Measurements from ENCODE around the gene RAD51B. TPM values are rescaled to one million over a fixed set of nuclear protein-coding genes. Genes with fewer than 3 reads are reported as not detected.

Gene RAD51B
- total RNA-seq, 1 experiment from 2014 or later, result 20.0 TPM

- TF ChIP-seq MAX (IDR thresholded peaks at IDR 0.05) (no peak), TCF7L2 (IDR thresholded peaks at IDR 0.05; ENCODE audit: borderline replicate concordance, extremely low read depth, insufficient read depth, insufficient read length) (no peak), SRF (IDR thresholded peaks at IDR 0.05; ENCODE audit: low read depth) (no peak), EGR1 (IDR thresholded peaks at IDR 0.05; ENCODE audit: low read depth) (no peak)
- Histone ChIP-seq H3K79me2 (ENCODE audit: insufficient read depth, low read length) (no peaks in the 10 kb centered on the region), H3K9ac (ENCODE audit: low read length) (no peak overlapping the region), H3K9me3 (ENCODE audit: control insufficient read depth in 1 of 2, insufficient read depth in 1 of 2, low read depth in 1 of 2, low read length in 2 of 2) (no peaks in the 10 kb centered on the region), H3K4me2 (ENCODE audit: low read length) (no peak overlapping the region), H3K9me2 (ENCODE audit: insufficient read depth) (no peaks in the 10 kb centered on the region), H3K36me3 (ENCODE audit: control insufficient read depth in 1 of 2, insufficient read depth in 2 of 2, low read length in 2 of 2) (no peaks in the 10 kb centered on the region), H3K27ac (ENCODE audit: low read depth, low read length) (no peak overlapping the region), H3K27me3 (ENCODE audit: insufficient read depth, low read length) (no peaks in the 10 kb centered on the region), H3K4me1 (ENCODE audit: control insufficient read depth in 1 of 2, insufficient read depth in 2 of 2, low read length in 2 of 2) (peaks cover 0 to 8% of the 10 kb centered on the region in 2 experiments; a peak in 3 of 4 replicates), H2AFZ (ENCODE audit: low read depth, low read length, poor library complexity, severe bottlenecking) (no peak overlapping the region), H3K4me3 (replicated peaks in 1 of 2; ENCODE audit: low read depth in 1 of 2, low read length in 2 of 2) (no peak overlapping the region), H4K20me1 (ENCODE audit: insufficient read depth) (no peaks in the 10 kb centered on the region)
- CTCF ChIA-PET, result no interaction called here
- POLR2A ChIA-PET, result no interaction called here
- DNase-seq (ENCODE audit: low read depth, low spot score), result no peak
- RAD21 ChIA-PET (ENCODE audit: low non-redundant PET in 1 of 2, low total read pairs in 2 of 2, uncharacterized antibody in 2 of 2, unreplicated experiment in 2 of 2), result no interaction called here
- no TSS peak for BruUV-seq (replicated peaks)
- intact Hi-C loops (cut with micrococcal nuclease), result no loop called here
- ATAC-seq, result no peak
Measured at GRCh38 chr14:68391311-68392014, 571.9 kb downstream of the RAD51B start.

GRCh38 chr14:68392393-68393141 is 573.0 kb downstream of the RAD51B start:
- ATAC-seq, result no peak
- Histone ChIP-seq H3K4me1 (ENCODE audit: control insufficient read depth in 1 of 2, insufficient read depth in 2 of 2, low read length in 2 of 2) (peaks cover under 1 to 6% of the 10 kb centered on the region in 2 experiments; a peak in 3 of 4 replicates), H2AFZ (ENCODE audit: low read depth, low read length, poor library complexity, severe bottlenecking) (no peak overlapping the region), H3K4me3 (replicated peaks in 1 of 2; ENCODE audit: low read depth in 1 of 2, low read length in 2 of 2) (no peak overlapping the region), H3K36me3 (ENCODE audit: control insufficient read depth in 1 of 2, insufficient read depth in 2 of 2, low read length in 2 of 2) (no peaks in the 10 kb centered on the region), H3K79me2 (ENCODE audit: insufficient read depth, low read length) (no peaks in the 10 kb centered on the region), H3K4me2 (ENCODE audit: low read length) (no peak overlapping the region), H3K27ac (ENCODE audit: low read depth, low read length) (no peak overlapping the region), H3K27me3 (ENCODE audit: insufficient read depth, low read length) (no peaks in the 10 kb centered on the region), H3K9me3 (ENCODE audit: control insufficient read depth in 1 of 2, insufficient read depth in 1 of 2, low read depth in 1 of 2, low read length in 2 of 2) (no peaks in the 10 kb centered on the region), H3K9me2 (ENCODE audit: insufficient read depth) (no peaks in the 10 kb centered on the region), H3K9ac (ENCODE audit: low read length) (no peak overlapping the region), H4K20me1 (ENCODE audit: insufficient read depth) (no peaks in the 10 kb centered on the region)
- intact Hi-C loops (cut with micrococcal nuclease), result no loop called here
- CTCF ChIA-PET, result no interaction called here
- POLR2A ChIA-PET, result no interaction called here
- no TSS peak for BruUV-seq (replicated peaks)
- no peak for TF ChIP-seq ZNF274 (IDR thresholded peaks at IDR 0.05; ENCODE audit: low read depth, low read length)
- TF ChIP-seq RAD21 (IDR thresholded peaks at IDR 0.05; ENCODE audit: low read depth), result no peak
- no peak for TF ChIP-seq JUND (IDR thresholded peaks at IDR 0.05)
- TF ChIP-seq EGR1 (IDR thresholded peaks at IDR 0.05; ENCODE audit: low read depth), result no peak
- TF ChIP-seq ZFX (IDR thresholded peaks at IDR 0.05), result no peak
- TF ChIP-seq YY1 (IDR thresholded peaks at IDR 0.05; ENCODE audit: extremely low read depth, insufficient replicate concordance, low read depth, low read length), result no peak
- RAD21 ChIA-PET (ENCODE audit: low non-redundant PET in 1 of 2, low total read pairs in 2 of 2, uncharacterized antibody in 2 of 2, unreplicated experiment in 2 of 2), result no interaction called here
- no peak for DNase-seq (ENCODE audit: low read depth, low spot score)

Data from HCT116 (cell line).